GM19395 (cell line): ENCODE data around the gene CATSPERD.

Source experiments
- ATAC-seq: cut with Tn5 transposase; IDR thresholded peaks from one replicate; pipeline ENCODE4 v1.9.1; 2021; ENCODE audit warnings: mild to moderate bottlenecking, moderate library complexity; ENCODE audit not compliant: unreplicated experiment

CATSPERD gene

DNA sequence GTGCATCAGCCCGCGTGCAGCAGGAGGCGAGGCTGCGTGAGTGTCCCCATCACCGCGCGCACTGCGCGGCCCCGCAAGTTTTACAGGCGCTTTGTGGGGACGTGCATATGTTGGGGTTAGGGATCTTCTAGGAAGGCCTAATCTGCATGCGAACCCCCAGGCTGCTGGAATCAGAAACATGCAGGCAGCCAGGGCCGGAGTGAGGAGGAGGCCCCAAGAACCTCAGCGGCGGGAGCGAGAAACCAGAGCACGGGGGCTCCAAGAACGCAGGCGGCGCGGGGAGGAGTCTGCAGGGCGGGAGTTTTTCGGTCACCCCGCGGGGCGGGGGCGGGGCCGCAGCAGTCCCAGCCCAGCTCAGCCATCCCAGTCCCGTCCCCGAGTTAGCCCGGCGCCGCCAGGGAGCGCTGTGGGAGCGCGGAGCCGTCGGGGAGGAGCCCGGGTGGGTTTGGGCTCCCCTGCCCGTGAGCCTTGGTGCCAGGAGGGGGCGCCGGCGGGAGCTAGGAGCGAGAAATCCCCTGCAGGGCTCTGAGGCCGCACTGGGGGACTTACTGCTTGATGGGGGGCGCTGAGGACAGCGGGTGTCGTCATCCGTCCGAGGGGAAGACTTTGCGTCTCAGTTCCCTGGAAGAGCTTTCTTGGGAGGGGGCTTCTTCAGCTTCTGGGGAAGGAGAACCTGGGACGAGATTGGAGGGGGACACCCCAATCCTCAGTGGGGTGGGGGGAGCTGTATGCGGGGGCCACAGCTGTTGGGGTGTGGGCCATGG lies 83.5 kb downstream of the CATSPERD start:
- no peak for ATAC-seq

DNA sequence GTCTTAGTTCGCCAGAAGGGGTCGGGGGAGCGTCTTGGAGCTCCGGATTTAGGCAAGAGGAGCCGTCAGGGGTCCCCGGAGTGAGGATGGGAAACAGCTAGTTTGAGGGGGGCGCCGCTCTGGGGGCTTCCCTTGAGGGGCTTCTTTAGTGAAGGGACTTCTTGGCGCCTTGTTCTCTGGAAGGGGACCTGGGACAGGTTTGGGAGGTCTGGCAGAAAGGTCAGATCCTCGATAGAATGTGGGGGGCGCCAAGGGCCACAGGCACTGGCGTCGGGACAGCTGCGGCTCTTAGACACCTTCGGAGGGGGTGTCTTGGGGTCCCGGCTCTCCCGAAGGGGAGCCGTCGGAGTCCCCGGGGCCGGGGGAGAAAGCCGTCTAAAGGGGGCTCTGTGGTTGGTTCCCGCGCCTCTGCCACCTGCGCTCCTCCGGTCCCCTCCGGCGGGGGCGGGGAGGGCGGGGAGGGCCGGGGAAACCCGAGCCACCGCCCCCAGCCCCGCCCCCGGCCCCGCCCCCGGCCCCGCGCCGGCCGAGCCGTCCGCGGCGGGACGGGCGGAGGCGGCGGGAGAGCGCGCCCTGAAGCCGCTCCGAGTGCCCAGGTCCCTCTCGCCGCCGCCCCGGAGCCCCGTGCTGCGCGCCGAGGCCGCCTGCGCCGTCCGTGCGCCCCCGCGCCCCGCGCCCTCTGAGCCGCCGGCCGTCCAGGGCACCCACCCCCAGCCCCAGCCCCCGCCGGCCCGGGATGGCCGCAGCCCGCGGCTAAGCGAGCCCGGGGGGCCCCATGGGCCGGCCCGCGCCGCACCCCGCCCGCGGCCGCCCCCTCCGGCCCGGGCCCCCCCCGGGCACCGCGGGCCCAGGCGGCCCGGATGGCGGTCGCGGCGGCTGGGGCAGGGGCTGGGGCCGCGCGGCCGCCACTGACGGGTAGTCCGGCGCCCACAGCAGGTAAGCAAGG lies 84.4 kb downstream of the CATSPERD start, which contains the start of gene NRTN:
Gene NRTN, plus strand, starts transcription at position 552 of the 946 bp plus-strand sequence. CDS start 19,099 bp downstream, outside the sequence.
- ATAC-seq = no peak

DNA sequence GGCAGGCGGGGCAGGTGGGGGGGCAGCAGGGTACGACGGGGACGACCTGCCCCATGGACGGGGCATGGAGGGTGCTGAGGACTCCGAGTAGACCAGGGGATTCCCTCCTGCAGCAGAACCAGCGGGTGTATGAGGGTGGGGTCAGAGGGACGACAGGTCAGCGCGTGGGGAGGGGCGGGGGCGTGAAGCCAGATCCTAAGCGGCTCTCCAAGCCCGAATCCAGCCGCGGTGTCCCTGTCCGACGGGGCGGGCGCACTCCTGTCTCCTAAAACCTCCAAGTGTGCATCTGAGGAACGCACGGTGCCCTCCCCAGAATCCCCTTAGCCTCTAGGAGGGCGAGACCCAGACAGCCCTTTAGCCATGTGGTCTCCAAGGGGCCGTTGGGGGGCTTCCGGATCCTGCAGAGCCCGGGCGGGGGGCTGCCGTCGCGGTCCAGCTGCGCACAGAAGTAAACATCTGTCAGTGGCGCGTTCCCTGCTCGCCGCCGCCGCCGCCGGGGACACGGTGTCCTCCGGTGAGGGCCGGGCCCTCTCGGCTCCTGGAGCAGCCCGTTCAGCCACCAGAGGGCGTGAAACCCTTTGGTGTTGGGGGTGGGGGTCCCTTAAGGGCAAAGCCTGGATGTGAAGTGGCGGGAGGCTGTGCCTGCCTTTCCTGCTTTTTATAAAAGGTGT lies 85.2 kb downstream of the CATSPERD start:
- ATAC-seq = no peak

DNA sequence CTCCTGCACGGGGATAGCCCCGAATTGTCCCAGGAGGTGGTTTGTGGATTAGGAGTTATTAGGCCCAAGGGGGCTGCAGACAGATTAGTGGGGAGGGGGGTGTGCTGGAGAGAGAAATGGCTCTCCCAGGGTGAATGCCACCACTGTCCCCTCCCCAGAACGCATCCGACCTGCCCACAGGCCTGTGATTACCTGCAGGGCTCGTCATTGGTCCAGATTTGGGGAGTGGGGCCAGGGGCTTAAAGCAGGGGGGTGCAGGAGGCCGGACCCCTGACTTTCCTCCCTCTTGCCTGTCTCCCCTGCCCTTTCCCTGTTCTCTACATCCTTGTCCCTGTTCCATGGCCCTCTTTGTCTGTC lies 85.7 kb downstream of the CATSPERD start:
- no peak for ATAC-seq

DNA sequence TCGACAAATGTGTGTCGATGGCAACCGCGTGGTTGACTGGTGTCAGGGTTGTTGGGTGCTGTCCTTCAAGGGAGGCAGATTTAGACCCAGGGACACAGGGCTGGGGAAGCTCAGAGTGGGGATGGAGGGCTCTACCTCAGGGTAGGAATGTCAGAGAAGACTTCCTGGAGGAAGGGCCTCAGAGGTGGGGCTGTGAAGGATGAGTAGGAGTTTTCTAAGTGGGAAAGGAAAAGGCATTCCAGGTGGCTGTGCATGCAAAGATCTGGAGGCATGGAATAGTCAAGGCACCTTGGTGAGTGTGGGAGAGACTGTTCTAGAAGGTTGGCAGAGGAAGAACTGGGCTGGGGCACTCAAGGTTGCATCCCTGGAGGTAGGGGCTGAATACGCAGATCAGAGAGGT lies 86.5 kb downstream of the CATSPERD start:
- ATAC-seq = no peak

DNA sequence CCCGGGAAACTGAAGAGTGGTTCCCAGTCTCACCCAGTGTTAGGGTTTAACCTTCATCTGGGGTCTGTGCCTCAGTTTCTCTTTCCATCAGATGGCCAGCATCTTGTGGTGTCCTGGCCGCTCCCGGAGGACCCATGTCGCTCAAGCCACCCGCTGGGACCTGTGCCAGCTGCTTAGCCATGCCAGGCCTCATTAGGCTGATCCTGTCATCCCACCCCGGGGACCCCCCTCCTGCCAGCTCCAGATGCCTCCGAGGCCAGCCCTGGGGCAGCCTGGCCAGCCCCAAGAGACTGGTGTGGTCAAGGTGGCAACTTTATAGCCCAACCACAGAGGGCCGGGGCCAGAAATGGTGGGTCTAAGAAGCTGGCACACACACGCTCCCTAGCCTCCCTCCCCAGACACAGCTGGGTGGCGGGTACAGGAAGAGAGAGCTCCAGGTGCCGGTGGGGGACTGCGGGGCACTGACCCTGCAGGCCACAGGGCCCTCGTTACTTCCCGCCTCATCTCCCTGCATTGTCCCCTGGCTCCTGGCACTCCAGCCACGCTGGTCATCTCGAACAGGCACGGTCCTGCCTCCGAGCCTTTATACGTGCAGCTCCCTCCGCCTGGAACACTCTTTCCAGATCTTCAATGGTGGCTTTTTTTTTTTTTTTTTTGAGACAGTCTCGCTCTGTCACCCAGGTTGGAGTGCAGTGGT lies 87.8 kb downstream of the CATSPERD start:
- no peak for ATAC-seq

DNA sequence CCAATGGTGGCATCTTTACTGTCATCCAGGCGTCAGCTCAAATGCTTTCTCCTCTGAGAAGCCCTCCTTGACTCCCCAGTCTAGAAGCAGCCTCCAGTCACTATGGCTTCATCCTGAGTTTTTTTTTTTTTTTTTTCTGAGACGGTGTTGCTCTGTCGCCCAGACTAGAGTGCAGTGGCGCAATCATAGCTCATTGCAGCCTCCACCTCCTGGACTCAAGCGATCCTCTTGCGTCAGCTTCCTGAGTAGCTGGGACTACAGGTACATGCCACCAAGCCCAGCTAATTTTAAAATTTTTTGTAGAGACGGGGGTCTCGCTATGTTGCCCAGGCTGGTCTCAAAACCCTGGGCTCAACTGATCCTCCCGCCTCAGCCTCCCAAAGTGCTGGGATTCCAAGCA lies 88.6 kb downstream of the CATSPERD start:
- no peak for ATAC-seq

DNA sequence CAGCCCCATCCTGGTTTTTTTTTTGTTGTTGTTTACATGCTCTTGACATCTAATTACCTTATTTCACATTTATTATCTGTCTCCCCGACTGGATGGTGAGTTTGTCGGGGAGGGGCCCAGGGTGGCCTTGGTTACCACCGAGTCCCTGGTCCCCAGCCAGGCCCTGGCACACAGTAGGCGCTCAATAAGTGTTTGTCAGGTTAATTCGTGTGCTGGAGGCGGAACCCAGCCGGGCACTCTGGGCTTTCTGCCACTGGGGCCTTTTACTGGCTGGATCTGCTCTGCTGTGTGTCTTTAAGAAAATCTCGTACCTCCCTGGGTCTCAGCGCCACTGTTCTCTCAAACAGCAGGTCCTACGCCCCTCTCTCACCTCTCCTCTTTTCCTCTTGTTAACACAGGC lies 89.0 kb downstream of the CATSPERD start:
- no peak for ATAC-seq

DNA sequence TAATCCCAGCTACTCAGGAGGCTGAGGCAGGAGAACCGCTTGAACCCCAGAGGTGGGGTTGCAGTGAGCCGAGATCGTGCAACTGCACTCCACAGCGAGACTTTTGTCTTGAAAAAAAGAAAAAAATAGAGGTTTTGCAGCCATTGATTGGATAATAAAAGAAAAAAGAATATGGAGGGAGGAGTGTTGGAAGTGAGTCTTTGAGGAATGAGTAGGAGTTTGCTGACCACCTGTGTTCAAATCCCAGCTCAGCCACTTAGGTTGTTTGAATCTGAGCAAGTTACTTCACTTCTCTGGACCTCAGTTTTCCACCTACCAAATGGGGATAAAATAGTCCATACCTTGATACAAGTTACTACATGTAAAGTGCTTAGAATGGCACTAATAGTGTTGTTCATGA lies 90.7 kb downstream of the CATSPERD start:
- ATAC-seq = no peak

DNA sequence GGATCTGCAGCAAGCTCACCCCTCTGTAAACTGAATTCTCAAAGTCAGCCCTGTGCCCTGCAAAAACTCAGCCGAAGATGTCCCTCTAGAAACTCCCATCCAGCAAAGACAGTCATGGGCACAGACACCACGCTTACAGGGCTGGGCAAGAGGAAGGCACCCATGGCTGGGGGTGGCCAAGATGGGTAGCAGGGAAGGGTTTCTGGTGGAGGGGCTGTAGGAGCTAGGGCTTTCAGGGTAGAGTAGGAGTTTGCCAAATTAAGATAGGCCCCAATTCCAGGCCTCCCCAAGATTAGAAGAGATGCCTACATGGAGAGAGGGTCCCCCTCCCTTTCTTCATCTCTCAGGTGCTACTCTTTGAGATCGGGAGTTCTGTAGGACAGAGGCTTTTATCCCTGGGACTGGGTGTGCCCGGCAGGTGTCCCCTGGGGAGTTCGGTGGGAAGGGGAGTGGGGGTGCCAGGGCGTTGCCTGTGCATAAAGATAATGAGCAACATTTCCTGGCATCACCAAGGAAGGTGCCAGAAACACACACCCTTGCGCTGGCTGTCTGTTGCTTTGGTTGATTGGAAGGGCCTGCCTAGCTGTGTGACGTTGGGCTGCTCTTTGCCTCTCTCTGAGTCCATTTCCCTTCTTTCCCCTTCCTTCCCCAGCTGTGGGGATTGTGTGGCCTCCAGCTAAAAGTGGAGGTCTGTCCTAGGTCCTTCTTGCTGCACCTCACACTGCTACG lies 93.8 kb downstream of the CATSPERD start:
- ATAC-seq = no peak

DNA sequence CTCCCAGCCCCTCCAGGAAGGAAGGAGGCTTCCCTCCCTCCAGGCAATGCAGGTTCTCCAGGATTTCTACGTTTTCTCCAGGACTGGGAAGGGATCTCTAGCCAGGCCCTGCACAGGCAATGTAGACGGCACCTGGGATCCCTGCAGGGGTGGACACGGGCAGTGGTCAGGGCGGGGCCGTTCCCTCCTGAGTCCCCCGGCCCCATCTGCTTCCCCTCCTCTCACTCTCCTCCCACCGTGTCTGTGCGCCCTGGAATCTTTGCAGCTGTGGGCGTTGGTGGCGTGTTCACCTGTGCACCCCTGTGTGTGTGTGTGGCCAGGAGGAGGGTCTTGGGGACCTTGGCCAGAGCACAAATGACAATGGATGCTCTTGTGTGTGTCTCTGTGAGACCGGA lies 94.4 kb downstream of the CATSPERD start:
- no peak for ATAC-seq

DNA sequence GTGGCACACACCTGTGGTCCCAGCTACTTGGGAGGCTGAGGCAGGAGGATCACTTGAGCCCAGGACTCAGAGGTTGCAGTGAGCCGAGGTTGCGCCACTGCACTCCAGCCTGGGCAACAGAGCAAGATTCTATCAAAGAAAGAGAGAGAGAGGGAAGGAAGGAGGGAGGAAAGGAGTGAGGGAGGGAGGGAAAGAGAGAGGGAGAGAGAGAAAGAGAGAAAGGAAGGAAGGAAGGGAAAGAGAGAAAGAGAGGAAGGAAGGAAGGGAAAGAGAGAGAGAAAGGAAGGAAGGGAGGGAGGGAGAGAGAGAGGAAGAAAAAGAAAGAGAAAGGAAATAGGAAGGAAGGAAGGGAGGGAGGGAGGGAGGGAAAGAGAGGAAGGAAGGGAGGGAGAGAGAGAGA lies 96.8 kb downstream of the CATSPERD start:
- no peak for ATAC-seq

DNA sequence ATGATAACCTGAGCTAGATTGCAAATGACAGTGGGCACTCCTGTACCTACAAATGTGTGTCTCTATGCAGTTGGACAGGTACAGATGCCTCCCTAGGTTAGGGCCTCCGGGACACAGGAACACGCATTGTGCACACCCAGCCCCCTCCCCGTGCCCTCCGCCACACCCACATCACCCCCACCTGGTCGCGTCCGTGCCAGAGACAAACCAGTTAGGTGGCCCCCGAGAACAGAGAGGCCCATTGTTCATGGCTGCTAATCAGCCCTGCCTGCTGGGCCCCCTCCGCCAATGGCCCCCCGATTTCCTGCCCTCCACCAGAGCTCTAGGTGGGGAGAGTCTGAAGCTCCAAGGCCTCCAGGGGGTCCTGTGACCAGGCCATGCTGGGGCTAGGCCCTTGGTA lies 98.2 kb downstream of the CATSPERD start:
- no peak for ATAC-seq

DNA sequence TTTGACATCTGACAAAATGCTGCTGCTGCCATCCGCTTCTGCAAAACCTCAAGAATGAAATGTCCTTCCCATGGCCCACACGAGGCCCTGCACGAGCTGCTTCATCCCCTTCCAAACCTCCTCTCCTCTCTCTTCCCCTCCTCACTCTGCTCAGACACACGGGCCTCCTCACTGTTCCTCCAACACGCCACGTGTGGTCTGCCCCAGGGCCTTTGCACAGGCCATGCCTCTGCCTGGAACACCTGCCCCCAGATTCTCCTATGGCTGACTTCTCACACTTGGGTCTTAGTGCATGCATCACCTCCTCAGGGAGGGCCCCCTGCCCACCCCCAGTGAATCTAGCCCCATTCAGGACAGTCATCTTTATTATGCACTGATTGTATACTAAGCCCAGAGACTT lies 100.3 kb downstream of the CATSPERD start:
- no peak for ATAC-seq

DNA sequence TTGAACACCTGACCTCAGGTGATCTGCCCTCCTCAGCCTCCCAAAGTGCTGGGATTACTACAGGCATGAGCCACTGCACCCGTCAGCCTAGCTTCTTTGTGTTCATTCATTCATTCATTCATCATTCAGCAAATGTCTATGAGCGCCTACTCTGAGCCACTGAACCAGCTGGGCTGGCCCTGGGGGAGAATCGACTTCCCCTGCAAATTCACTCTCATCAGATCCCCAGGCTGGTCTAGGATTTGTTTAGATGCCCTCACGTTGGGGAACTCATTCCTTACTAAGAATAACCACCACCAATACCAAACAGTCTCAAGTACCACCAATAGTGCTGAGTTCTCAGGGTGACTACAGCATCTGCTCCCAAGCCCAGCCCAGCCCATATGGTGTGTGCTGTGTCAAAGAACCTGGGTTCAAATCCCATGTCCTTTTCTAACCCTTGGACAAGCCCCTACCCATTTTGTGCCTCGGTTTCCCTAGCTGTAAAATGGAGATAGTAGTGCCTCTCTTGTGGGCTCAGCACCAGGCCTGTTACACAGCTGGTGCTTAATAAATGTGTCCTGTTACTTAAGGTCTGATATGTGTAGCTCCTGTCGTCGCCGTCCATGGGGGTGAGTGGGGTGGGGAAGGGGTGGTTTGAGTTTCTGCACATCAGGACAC lies 101.2 kb downstream of the CATSPERD start:
- ATAC-seq = no peak

DNA sequence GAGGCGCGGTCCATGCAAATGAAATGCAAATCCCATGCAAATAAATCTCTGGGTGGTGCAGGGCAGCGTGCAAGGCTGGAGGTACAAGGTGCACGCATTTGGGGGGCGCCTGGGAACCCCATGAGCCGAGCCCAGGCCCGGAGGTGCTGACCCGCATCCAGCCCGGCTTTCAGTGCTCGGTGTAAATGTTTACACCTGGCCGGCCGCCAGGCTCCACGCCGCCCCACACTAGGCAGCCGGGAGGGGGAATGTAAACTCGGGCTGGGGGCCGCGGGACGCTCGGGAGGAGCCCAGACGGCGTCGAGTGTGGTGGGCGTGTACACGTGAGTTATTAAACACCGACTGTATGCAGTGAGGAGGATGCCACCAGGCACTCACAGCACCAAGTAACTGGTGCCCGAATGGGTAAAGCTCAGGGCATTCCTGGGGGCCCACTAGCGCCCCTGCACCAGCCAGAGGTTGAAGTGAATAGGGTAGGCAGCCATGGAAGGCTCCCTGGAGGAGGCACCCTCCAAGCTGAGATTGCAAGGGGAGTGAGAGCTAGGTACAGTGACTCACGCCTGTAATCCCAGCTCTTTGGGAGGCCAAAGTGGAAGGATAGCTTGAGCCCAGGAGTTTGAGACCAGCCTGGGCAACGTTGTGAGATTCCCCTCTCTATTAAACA lies 101.9 kb downstream of the CATSPERD start:
- ATAC-seq = no peak

DNA sequence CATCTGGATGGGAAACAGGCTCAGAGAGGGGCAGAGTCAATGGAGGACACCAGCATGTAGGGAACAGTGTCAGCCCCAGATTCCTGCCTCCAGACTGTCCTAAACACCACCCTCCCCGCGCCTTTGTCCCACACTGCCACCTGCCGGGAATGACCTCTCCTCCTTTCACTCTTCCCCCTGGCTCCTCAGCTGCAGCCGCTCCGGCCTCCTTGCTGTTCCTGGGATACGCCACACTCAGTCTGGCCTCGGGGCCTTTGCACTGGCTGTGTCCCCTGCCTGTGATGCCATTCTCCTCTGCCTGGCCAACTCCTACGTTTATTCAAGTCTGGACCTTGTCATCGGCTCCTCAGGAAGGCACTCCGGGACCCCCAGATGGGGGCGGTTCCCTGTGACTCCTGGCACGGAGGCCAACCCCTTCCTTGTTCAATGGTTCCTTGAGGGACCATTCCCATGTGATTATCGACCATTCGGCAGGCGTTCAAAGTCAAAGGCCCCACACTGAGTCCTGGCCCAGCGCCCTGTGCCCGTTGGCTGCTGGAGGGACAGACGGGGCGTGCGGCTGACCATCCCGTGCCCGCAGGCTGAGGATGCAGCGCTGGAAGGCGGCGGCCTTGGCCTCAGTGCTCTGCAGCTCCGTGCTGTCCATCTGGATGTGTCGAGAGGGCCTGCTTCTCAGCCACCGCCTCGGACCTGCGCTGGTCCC lies 103.3 kb downstream of the CATSPERD start:
- ATAC-seq = no peak

DNA sequence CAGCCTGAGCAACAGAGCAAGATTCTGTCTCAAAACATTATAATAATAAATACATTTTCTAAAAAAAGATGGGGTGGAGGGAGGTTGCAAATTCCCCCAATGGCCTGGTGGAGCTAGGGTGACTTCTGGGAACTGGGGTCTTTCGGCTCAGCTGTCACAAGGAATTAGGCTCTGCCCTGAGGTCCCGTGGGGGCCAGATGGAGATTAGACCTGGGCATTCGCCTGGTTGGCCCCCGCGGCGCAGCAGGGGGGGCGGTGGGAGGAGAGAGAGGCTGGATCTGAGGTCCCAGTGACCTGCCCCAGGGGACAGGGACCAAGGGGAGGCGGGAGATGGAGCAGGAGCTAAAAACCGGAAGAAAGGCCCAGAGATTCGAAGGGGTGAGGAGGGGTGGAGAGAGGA lies 104.3 kb downstream of the CATSPERD start:
- ATAC-seq = no peak

DNA sequence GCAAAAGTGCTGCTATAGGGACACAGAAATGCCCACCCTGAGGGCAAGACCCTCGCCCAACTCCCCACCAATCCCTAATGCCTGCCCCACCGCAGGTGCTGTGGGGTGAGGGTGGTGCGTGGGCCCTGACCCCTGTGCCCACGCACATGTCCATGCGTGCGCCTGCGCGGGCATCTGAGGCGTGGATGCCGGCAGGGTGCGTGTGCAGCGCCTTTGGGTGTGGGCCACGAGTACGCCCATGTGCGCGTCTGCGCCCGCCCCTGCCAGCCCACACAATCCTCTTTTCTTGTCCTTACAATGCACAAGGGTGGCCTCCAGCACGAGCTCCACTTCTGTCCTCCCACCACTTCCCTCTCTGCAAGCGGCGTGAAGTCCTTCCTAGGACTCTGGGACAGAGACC lies 104.7 kb downstream of the CATSPERD start:
- no peak for ATAC-seq
